Measurements from ENCODE around the gene FZD8. TPM values are rescaled to one million over a fixed set of nuclear protein-coding genes. Genes with fewer than 3 reads are reported as not detected.

FZD8 gene
- total and polyA plus RNA-seq, 9 donors: 23.1 to 43.6 (median 38.7) TPM

- Histone ChIP-seq H3K36me3 (ENCODE audit: control insufficient read depth, insufficient read depth, low read length) (peaks cover 5% of the 10 kb centered on the region), H3K4me3 (ENCODE audit: low read length) (peak overlapping the region; percentile 77), H3K27ac (ENCODE audit: low read length) (peak overlapping the region; percentile 75), H3K4me1 (ENCODE audit: control insufficient read depth, insufficient read depth, low read length) (peaks cover 17% of the 10 kb centered on the region), H3K27me3 (ENCODE audit: control insufficient read depth, insufficient read depth, low read length) (peaks cover 2% of the 10 kb centered on the region), H3K9me3 (replicated peaks; ENCODE audit: control insufficient read depth, low read depth, low read length) (no peaks in the 10 kb centered on the region)
- DNase-seq: peak; percentile 97
- 0% methylated on average over 30 of the region's 42 CpGs for WGBS (ENCODE audit: insufficient coverage)
Observed at GRCh38 chr10:35643151-35644049, 1.3 kb upstream of the FZD8 start.

GRCh38 chr10:35642793-35643114 lies 658 bp upstream of the FZD8 start:
- DNase-seq: no peak
- peak overlapping the region; percentile 75 for H3K27ac ChIP-seq (ENCODE audit: low read length)
- WGBS (ENCODE audit: insufficient coverage): 0% methylated on average over 5 of the region's 17 CpGs
- H3K36me3 ChIP-seq (ENCODE audit: control insufficient read depth, insufficient read depth, low read length): peaks cover 12% of the 10 kb centered on the region
- H3K4me1 ChIP-seq (ENCODE audit: control insufficient read depth, insufficient read depth, low read length): peaks cover 17% of the 10 kb centered on the region
- peak overlapping the region; percentile 77 for H3K4me3 ChIP-seq (ENCODE audit: low read length)
- H3K27me3 ChIP-seq (ENCODE audit: control insufficient read depth, insufficient read depth, low read length): peaks cover 2% of the 10 kb centered on the region
- H3K9me3 ChIP-seq (replicated peaks; ENCODE audit: control insufficient read depth, low read depth, low read length): no peaks in the 10 kb centered on the region

GRCh38 chr10:35641676-35642034 lies 441 bp downstream of the FZD8 start:
- H3K4me3 ChIP-seq (ENCODE audit: low read length): peak overlapping the region; percentile 77
- peaks cover 2% of the 10 kb centered on the region for H3K27me3 ChIP-seq (ENCODE audit: control insufficient read depth, insufficient read depth, low read length)
- H3K9me3 ChIP-seq (replicated peaks; ENCODE audit: control insufficient read depth, low read depth, low read length): no peaks in the 10 kb centered on the region
- H3K36me3 ChIP-seq (ENCODE audit: control insufficient read depth, insufficient read depth, low read length): peaks cover 14% of the 10 kb centered on the region
- H3K27ac ChIP-seq (ENCODE audit: low read length): peak overlapping the region; percentile 85
- DNase-seq: peak; percentile 58
- H3K4me1 ChIP-seq (ENCODE audit: control insufficient read depth, insufficient read depth, low read length): peaks cover 22% of the 10 kb centered on the region
- under 1% methylated on average over 54 of the region's 54 CpGs for WGBS (ENCODE audit: insufficient coverage)

- Histone ChIP-seq H3K36me3 (ENCODE audit: control insufficient read depth, insufficient read depth, low read length) (peaks cover 14% of the 10 kb centered on the region), H3K27me3 (ENCODE audit: control insufficient read depth, insufficient read depth, low read length) (peaks cover 2% of the 10 kb centered on the region), H3K4me3 (ENCODE audit: low read length) (peak overlapping the region; percentile 77), H3K27ac (ENCODE audit: low read length) (no peak overlapping the region), H3K4me1 (ENCODE audit: control insufficient read depth, insufficient read depth, low read length) (peaks cover 22% of the 10 kb centered on the region), H3K9me3 (replicated peaks; ENCODE audit: control insufficient read depth, low read depth, low read length) (no peaks in the 10 kb centered on the region)
- peak; percentile 80 for DNase-seq
- WGBS (ENCODE audit: insufficient coverage): under 1% methylated on average over 70 of the region's 72 CpGs
Observed at GRCh38 chr10:35640951-35641675, 983 bp downstream of the FZD8 start.

GRCh38 chr10:35640474-35640873 lies 1.6 kb downstream of the FZD8 start:
- WGBS (ENCODE audit: insufficient coverage): under 1% methylated on average over 53 of the region's 53 CpGs
- Histone ChIP-seq H3K9me3 (replicated peaks; ENCODE audit: control insufficient read depth, low read depth, low read length) (no peaks in the 10 kb centered on the region), H3K4me1 (ENCODE audit: control insufficient read depth, insufficient read depth, low read length) (peaks cover 22% of the 10 kb centered on the region), H3K27ac (ENCODE audit: low read length) (peak overlapping the region; percentile 59), H3K36me3 (ENCODE audit: control insufficient read depth, insufficient read depth, low read length) (peaks cover 14% of the 10 kb centered on the region), H3K27me3 (ENCODE audit: control insufficient read depth, insufficient read depth, low read length) (peaks cover 2% of the 10 kb centered on the region), H3K4me3 (ENCODE audit: low read length) (peak overlapping the region; percentile 62)
- peak; percentile 80 for DNase-seq

- peaks cover 14% of the 10 kb centered on the region for H3K36me3 ChIP-seq (ENCODE audit: control insufficient read depth, insufficient read depth, low read length)
- DNase-seq: peak; percentile 54
- no peaks in the 10 kb centered on the region for H3K9me3 ChIP-seq (replicated peaks; ENCODE audit: control insufficient read depth, low read depth, low read length)
- H3K27me3 ChIP-seq (ENCODE audit: control insufficient read depth, insufficient read depth, low read length): peaks cover 2% of the 10 kb centered on the region
- no peak overlapping the region for H3K27ac ChIP-seq (ENCODE audit: low read length)
- peak overlapping the region; percentile 62 for H3K4me3 ChIP-seq (ENCODE audit: low read length)
- WGBS (ENCODE audit: insufficient coverage): under 1% methylated on average over 83 of the region's 83 CpGs
- H3K4me1 ChIP-seq (ENCODE audit: control insufficient read depth, insufficient read depth, low read length): peaks cover 22% of the 10 kb centered on the region
Observed at GRCh38 chr10:35639728-35640401, 2.2 kb downstream of the FZD8 start.

GRCh38 chr10:35639021-35639727 lies 2.9 kb downstream of the FZD8 start:
- Histone ChIP-seq H3K27ac (ENCODE audit: low read length) (no peak overlapping the region), H3K36me3 (ENCODE audit: control insufficient read depth, insufficient read depth, low read length) (peaks cover 14% of the 10 kb centered on the region), H3K9me3 (replicated peaks; ENCODE audit: control insufficient read depth, low read depth, low read length) (no peaks in the 10 kb centered on the region), H3K4me1 (ENCODE audit: control insufficient read depth, insufficient read depth, low read length) (peaks cover 19% of the 10 kb centered on the region), H3K27me3 (ENCODE audit: control insufficient read depth, insufficient read depth, low read length) (peaks cover 2% of the 10 kb centered on the region), H3K4me3 (ENCODE audit: low read length) (peak overlapping the region; percentile 62)
- DNase-seq: peak; percentile 26
- 2% methylated on average over 45 of the region's 57 CpGs for WGBS (ENCODE audit: insufficient coverage)

- H3K4me1 ChIP-seq (ENCODE audit: control insufficient read depth, insufficient read depth, low read length): peaks cover 17% of the 10 kb centered on the region
- WGBS (ENCODE audit: insufficient coverage): no CpG with 5 or more reads among the region's 4 CpGs
- H3K4me3 ChIP-seq (ENCODE audit: low read length): peak overlapping the region; percentile 34
Observed at GRCh38 chr10:35638101-35638500, 4.0 kb downstream of the FZD8 start.

GRCh38 chr10:35637462-35637861 lies 4.6 kb downstream of the FZD8 start:
- Histone ChIP-seq H3K27ac (ENCODE audit: low read length) (peak overlapping the region; percentile 42), H3K4me3 (ENCODE audit: low read length) (peak overlapping the region; percentile 34), H3K27me3 (ENCODE audit: control insufficient read depth, insufficient read depth, low read length) (peaks cover 2% of the 10 kb centered on the region), H3K9me3 (replicated peaks; ENCODE audit: control insufficient read depth, low read depth, low read length) (no peaks in the 10 kb centered on the region), H3K4me1 (ENCODE audit: control insufficient read depth, insufficient read depth, low read length) (peaks cover 16% of the 10 kb centered on the region), H3K36me3 (ENCODE audit: control insufficient read depth, insufficient read depth, low read length) (peaks cover 14% of the 10 kb centered on the region)
- 8% methylated on average over 4 of the region's 8 CpGs for WGBS (ENCODE audit: insufficient coverage)
- DNase-seq: peak; percentile 73

More at GRCh38 chr10:35638101-35638500, 4.0 kb downstream of the FZD8 start:
- H3K36me3 ChIP-seq (ENCODE audit: control insufficient read depth, insufficient read depth, low read length): peaks cover 14% of the 10 kb centered on the region
- peak; percentile 22 for DNase-seq
- peak overlapping the region; percentile 42 for H3K27ac ChIP-seq (ENCODE audit: low read length)
- H3K9me3 ChIP-seq (replicated peaks; ENCODE audit: control insufficient read depth, low read depth, low read length): no peaks in the 10 kb centered on the region
- peaks cover 2% of the 10 kb centered on the region for H3K27me3 ChIP-seq (ENCODE audit: control insufficient read depth, insufficient read depth, low read length)

All from muscle of leg (tissue), 11 donors.